Thyroid gland (tissue), 4 donors: ENCODE data around the gene XPNPEP1. TPM values are rescaled to one million over a fixed set of nuclear protein-coding genes. Genes with fewer than 3 reads are reported as not detected.

Experiments used
- DNase-seq, 2 donors: peaks; one replicate each; pipeline ENCODE4 v3.0.0-alpha.2; 2019
- H3K27ac ChIP-seq, 3 donors: fragments of 200-600 bp; sonication (generic); 1 replicate in 2 of 3; 2 replicates in 1 of 3; pipeline ENCODE4 v1.5.1; 2016 to 2019; ENCODE audit warnings: mild to moderate bottlenecking in 1 of 3, moderate library complexity in 1 of 3
- H3K27me3 ChIP-seq: fragments of 200-600 bp; sonication (generic); one replicate; pipeline ENCODE4 v1.5.1; 2019
- H3K36me3 ChIP-seq, 2 donors: fragments of 200-600 bp; sonication (generic); one replicate each; pipeline ENCODE4 v1.5.1; 2016 to 2019
- H3K4me1 ChIP-seq, 2 donors: fragments of 200-600 bp; sonication (generic); one replicate each; pipeline ENCODE4 v1.5.1; 2017 to 2019
- H3K4me3 ChIP-seq, 3 donors: fragments of 200-600 bp; sonication (generic); replicated peaks in 1 of 3; 1 replicate in 2 of 3; 2 replicates in 1 of 3; pipeline ENCODE4 v1.5.1; 2016; ENCODE audit warnings: mild to moderate bottlenecking in 1 of 3
- H3K9me3 ChIP-seq: fragments of 200-600 bp; sonication (generic); one replicate; pipeline ENCODE4 v1.5.1; 2017
- POLR2A ChIP-seq, 2 donors: fragments of 450-650 bp; IDR thresholded peaks; one replicate each; pipeline ENCODE4 v1.6.1; 2017; ENCODE audit warnings: antibody characterized with exemption in 2 of 2, mild to moderate bottlenecking in 2 of 2, moderate library complexity in 1 of 2
- WGBS, 2 donors: methylation state at CpG; one replicate each; pipeline ENCODE4 v1.1.5; 2017; 5-methylcytosine and 5-hydroxymethylcytosine counted together
- intact Hi-C: fragments of 100-400 bp; cut with DNase I; formaldehyde crosslinking; loops from one replicate; pipeline ENCODE4 v1.15.1; 2023
- total RNA-seq, 4 donors: library from RNA; depleted of rRNA; stranded (reverse); fragments of >200 nt; gene quantifications; one replicate each; pipeline ENCODE4 v1.2.3, GENCODE V29; 2016
- TF ChIP-seq, protein P1 (sequence below), 6 experiments: fragments of 200-600 bp in 3 of 6; fragments of 450-650 bp in 3 of 6; sonication (generic) in 3 of 6; IDR thresholded peaks; one replicate each; pipeline ENCODE4 v1.5.1; 2016 to 2019; ENCODE audit warnings: antibody characterized with exemption in 6 of 6, mild to moderate bottlenecking in 2 of 6, inconsistent platforms in 1 of 6, moderate library complexity in 1 of 6

The XPNPEP1 gene
- total RNA-seq, 4 donors from 2014 or later: 72.7 to 89.0 (median 84.0) TPM

DNA sequence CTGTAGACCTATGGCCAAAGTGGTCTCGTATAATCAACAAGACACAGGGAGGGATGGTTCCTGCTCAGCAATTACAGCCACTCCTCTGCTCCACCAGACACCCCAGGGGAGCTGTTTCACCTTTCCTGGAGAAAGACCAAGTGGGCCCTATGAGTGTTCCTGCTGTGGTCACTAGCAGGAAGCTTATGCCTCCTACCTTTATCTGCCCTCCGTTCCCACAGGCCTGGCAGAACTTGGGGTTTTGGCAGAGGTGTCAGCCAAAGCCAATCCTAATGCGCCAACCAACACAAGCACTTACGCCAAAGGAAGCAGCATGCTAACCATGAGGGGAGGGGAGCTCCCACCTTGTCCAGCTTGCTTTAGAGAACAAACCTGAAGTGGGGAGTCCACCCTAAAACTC lies 31.2 kb downstream of the XPNPEP1 start:
- TF ChIP-seq, protein P1, sequence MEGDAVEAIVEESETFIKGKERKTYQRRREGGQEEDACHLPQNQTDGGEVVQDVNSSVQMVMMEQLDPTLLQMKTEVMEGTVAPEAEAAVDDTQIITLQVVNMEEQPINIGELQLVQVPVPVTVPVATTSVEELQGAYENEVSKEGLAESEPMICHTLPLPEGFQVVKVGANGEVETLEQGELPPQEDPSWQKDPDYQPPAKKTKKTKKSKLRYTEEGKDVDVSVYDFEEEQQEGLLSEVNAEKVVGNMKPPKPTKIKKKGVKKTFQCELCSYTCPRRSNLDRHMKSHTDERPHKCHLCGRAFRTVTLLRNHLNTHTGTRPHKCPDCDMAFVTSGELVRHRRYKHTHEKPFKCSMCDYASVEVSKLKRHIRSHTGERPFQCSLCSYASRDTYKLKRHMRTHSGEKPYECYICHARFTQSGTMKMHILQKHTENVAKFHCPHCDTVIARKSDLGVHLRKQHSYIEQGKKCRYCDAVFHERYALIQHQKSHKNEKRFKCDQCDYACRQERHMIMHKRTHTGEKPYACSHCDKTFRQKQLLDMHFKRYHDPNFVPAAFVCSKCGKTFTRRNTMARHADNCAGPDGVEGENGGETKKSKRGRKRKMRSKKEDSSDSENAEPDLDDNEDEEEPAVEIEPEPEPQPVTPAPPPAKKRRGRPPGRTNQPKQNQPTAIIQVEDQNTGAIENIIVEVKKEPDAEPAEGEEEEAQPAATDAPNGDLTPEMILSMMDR (IDR thresholded peaks at IDR 0.05): no peak
- no peak for TF ChIP-seq POLR2A (IDR thresholded peaks at IDR 0.05)
- Histone ChIP-seq H3K4me1 (peaks cover 61 to 84% of the 10 kb centered on the region in 2 donors), H3K36me3 (no peaks in the 10 kb centered on the region), H3K4me3 (no peak overlapping the region), H3K27me3 (no peaks in the 10 kb centered on the region), H3K27ac (peak overlapping the region; percentile 60 to 87 (median 63)), H3K9me3 (no peaks in the 10 kb centered on the region)
- peak in 1 of 2 donors; percentile 16 for DNase-seq
- intact Hi-C loops: loop anchor here (10.0 kb wide), 1 partner anchor 73 kb away; no protein-coding TSS in a partner anchor
- 74 to 80% methylated on average over 4 of the region's 4 CpGs for WGBS, 2 donors

DNA sequence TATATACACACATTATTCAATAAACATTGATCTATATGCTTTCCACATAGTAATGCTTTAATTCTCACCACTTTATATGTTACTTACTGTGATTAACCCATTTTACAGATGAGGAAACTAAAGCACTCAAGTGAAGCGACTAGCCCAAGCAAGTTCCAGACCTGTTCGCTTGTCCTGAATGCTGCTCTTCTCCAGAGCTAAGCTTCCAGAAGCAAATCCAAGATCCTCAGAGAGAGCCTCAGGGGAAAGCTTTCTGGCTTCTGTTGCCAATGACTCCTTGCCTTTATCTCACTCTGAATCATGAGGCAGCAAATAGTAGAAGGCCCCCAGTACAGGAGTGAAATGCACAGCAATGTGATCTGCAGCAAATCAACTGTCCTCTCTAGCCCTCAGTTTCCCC lies 32.2 kb downstream of the XPNPEP1 start:
- no peak for TF ChIP-seq POLR2A (IDR thresholded peaks at IDR 0.05)
- TF ChIP-seq, protein P1 (IDR thresholded peaks at IDR 0.05): no peak
- Histone ChIP-seq H3K4me3 (no peak overlapping the region), H3K36me3 (no peaks in the 10 kb centered on the region), H3K27ac (peak overlapping the region in 1 of 3 donors; percentile 87), H3K9me3 (no peaks in the 10 kb centered on the region), H3K4me1 (peaks cover 58 to 81% of the 10 kb centered on the region in 2 donors), H3K27me3 (no peaks in the 10 kb centered on the region)
- 88 to 94% methylated on average over 2 of the region's 2 CpGs for WGBS, 2 donors
- DNase-seq: no peak
- intact Hi-C loops: loop anchor here (10.0 kb wide), 1 partner anchor 74 kb away; no protein-coding TSS in a partner anchor

DNA sequence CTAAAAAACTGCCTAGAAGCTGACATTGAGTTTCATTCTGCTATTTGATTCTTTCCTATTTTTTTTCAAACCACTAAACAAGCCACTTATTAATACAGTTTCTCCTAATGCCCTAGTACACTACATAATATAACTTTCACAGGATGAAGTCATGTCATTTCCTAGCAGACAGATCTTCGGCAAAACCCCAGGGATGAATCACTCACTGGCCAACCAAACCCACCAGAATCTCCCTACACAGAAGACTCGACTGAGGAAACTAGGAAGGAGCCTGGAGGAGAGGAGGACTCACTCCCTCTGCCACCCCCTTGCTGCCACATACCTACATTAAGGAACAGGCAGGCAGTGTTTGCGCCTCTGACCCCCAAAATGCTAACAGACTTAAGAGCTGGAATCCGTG lies 33.4 kb downstream of the XPNPEP1 start:
- H3K9me3 ChIP-seq: no peaks in the 10 kb centered on the region
- no peaks in the 10 kb centered on the region for H3K36me3 ChIP-seq
- 78 to 85% methylated on average over 4 of the region's 4 CpGs for WGBS, 2 donors
- no peaks in the 10 kb centered on the region for H3K27me3 ChIP-seq
- TF ChIP-seq, protein P1 (IDR thresholded peaks at IDR 0.05): no peak
- no peak for TF ChIP-seq POLR2A (IDR thresholded peaks at IDR 0.05)
- DNase-seq: no peak
- no peak overlapping the region for H3K4me3 ChIP-seq
- peaks cover 46 to 68% of the 10 kb centered on the region in 2 donors for H3K4me1 ChIP-seq
- H3K27ac ChIP-seq: peak overlapping the region in 1 of 3 donors; percentile 74
- intact Hi-C loops: loop anchor here (5.0 to 10.0 kb wide), 3 partner anchors 75 to 395 kb away; no protein-coding TSS in a partner anchor

DNA sequence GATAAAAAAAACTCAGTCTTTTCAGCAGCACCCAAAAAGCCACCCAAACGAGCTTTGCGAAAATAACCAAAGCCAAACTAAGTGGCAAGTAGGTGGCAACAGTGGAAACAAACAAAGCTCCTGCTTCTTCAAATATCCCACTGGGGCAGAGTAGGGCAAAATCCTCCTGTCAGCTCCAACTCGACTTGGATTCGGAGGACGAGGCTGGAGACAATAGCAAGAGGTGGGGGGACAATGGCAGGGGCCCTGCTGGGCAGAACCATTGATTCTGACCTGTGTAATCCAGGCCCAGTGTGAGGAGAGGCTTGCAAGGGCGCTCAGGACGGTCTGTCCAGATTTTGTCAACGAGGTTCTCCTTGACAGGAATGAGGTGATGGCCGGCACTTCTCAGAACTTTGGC lies 35.5 kb downstream of the XPNPEP1 start:
- Histone ChIP-seq H3K36me3 (no peaks in the 10 kb centered on the region), H3K4me3 (no peak overlapping the region), H3K4me1 (peaks cover 44 to 59% of the 10 kb centered on the region in 2 donors), H3K27me3 (no peaks in the 10 kb centered on the region), H3K27ac (peak overlapping the region; percentile 64 to 89 (median 85)), H3K9me3 (no peaks in the 10 kb centered on the region)
- WGBS, 2 donors: 75% methylated on average over 9 of the region's 9 CpGs
- DNase-seq: no peak
- intact Hi-C loops: loop anchor here (5.0 to 10.0 kb wide), 2 partner anchors 250 to 397 kb away; no protein-coding TSS in a partner anchor
- TF ChIP-seq, protein P1 (IDR thresholded peaks at IDR 0.05): no peak
- TF ChIP-seq POLR2A (IDR thresholded peaks at IDR 0.05): no peak

DNA sequence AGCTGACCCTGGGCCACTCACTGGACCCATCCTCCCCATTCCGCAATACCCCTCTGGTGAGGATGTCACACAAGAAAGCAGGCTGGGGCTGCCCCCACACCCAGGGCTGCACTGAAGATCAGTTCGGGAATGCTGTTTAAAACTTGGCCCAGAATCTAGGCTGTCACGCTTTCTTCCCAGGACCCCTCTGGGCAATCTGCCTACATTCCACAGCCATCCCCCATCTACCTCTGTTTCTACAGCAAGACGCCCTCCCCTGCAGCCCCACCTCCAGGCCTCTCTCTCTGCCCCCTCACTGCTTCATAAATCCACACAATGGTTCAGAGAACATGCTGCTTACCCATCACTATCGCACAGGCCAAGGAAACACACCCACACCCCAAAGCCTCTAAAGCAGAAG lies 36.1 kb downstream of the XPNPEP1 start:
- peaks cover 39 to 54% of the 10 kb centered on the region in 2 donors for H3K4me1 ChIP-seq
- no peaks in the 10 kb centered on the region for H3K9me3 ChIP-seq
- peak overlapping the region; percentile 64 to 89 (median 85) for H3K27ac ChIP-seq
- peaks cover 2 to 4% of the 10 kb centered on the region in 2 donors for H3K36me3 ChIP-seq
- no peak overlapping the region for H3K4me3 ChIP-seq
- peak; percentile 87 to 90 for DNase-seq
- H3K27me3 ChIP-seq: no peaks in the 10 kb centered on the region
- peak in 1 of 2 donors; percentile 22 for TF ChIP-seq POLR2A (IDR thresholded peaks at IDR 0.05)
- TF ChIP-seq, protein P1 (IDR thresholded peaks at IDR 0.05): no peak
- 51 to 58% methylated on average over 5 of the region's 5 CpGs for WGBS, 2 donors
- intact Hi-C loops: loop anchor here (5.0 to 10.0 kb wide), 2 partner anchors 250 to 398 kb away; no protein-coding TSS in a partner anchor
